Mononuclear cell (primary cell): ENCODE results near the gene LACTBL1. TPM values are rescaled to one million over a fixed set of nuclear protein-coding genes. Genes with fewer than 3 reads are reported as not detected.
"Not testable (repeated sequence)": the region's sequence is repeated elsewhere in the genome, so short reads cannot be mapped to it uniquely, and the experiment has no call there.

Experiments
- H3K27me3 ChIP-seq: 2 replicates; pipeline ENCODE4 v1.6.0; 2011; ENCODE audit warnings: low read length, control low read depth; ENCODE audit not compliant: insufficient read depth
- H3K4me1 ChIP-seq: 2 replicates; pipeline ENCODE4 v1.5.1; 2011; ENCODE audit warnings: mild to moderate bottlenecking, low read length, control low read depth; ENCODE audit not compliant: insufficient read depth
- H3K4me3 ChIP-seq: 2 replicates; pipeline ENCODE4 v1.5.1; 2011; ENCODE audit warnings: mild to moderate bottlenecking, low read length, moderate library complexity
- H3K9me3 ChIP-seq: 2 replicates; pipeline ENCODE4 v1.5.1; 2011; ENCODE audit warnings: low read depth, mild to moderate bottlenecking, control low read depth, low read length
- total RNA-seq: library from RNA; depleted of rRNA; stranded (reverse); fragments of >200 nt; gene quantifications from one replicate; pipeline ENCODE4 v1.2.3, GENCODE V29; 2012

The LACTBL1 gene
- total RNA-seq, 1 donor, result not detected

DNA sequence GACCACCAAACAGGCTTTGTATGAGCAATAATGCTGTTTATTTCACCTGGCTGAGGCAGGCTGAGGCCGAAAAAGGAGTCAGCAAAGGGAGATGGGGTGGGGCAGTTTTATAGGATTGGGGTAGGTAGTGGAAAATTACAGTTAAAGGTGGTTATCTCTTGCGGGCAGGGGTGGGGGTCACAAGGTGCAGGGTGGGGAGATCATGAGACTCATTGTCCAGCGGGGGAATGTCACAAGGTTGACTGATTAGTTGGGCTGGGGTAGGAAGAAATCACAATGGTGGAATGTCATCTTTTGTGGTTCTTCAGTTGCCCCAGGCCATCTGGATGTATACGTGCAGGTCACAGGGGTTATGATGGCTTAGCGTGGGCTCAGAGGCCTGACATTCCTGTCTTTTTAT, 24.9 kb upstream of the LACTBL1 start:
- H3K4me1 ChIP-seq, H3K9me3 ChIP-seq, H3K27me3 ChIP-seq, H3K4me3 ChIP-seq: not testable (repeated sequence)

DNA sequence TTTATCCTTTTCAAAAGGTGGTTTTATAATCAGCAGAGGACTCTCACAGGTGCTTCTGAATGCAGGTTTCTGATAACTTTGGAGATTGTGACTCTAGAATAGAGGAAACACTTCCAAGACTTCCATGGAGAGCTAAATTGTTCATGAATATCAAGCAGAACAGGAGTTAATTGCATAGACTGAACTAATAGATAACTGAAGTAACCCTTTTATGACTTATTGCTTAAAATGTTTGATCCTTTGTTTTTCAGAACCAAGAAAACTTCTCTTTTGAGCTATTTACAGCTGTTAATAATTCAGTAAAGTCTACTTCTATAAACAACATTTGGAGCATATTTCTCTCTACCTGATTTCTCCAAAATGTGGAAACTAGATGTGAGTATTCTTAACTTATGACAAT, 23.1 kb upstream of the LACTBL1 start:
- no peaks in the 10 kb centered on the region for H3K9me3 ChIP-seq
- H3K27me3 ChIP-seq, result no peaks in the 10 kb centered on the region
- no peak overlapping the region for H3K4me3 ChIP-seq
- no peaks in the 10 kb centered on the region for H3K4me1 ChIP-seq

DNA sequence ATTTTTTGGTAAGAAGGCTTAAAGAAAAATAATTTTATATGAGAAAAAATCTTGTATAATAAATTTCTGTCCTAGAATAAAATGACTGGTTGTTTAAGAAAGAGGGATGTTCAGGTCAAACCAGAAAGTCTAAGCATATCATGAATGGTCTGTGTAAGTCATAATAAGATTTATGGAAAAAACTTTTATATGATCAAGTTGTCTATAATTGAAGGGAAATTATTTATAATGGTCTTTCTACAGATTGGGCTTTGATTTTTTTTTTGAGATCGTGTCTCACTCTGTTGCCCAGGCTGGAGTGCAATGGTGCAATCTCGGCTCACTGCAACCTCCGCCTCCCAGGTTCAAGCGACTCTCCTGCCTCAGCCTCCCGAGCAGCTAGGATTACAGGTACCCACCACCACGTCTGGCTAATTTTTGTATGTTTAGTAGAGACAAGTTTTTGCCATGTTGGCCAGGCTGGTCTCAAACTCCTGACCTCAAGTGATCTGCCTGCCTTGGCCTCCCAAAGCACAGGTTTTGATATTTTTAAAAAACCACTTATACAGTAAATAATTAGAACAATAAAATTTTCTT, 20.6 kb upstream of the LACTBL1 start:
- not testable (repeated sequence) for H3K4me1 ChIP-seq, H3K9me3 ChIP-seq, H3K4me3 ChIP-seq, H3K27me3 ChIP-seq

DNA sequence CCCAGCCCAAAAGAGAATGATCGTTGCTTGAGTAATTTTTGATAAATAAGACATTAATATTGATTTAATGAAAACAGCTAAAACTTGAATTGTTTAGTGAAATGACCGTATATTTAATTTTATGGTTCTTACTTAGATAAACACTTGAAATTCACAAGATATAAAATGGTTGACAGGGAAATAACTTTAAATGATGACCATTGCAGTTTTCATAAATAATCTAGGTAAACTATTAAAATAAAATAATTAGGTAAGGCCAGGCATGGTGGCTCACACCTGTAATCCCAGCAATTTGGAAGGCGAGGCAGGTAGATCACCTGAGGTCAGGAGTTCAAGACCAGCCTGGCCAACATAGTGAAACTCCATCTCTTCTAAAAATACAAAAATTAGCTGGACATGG, 19.7 kb upstream of the LACTBL1 start:
- H3K27me3 ChIP-seq, H3K4me3 ChIP-seq, H3K4me1 ChIP-seq, H3K9me3 ChIP-seq: not testable (repeated sequence)

DNA sequence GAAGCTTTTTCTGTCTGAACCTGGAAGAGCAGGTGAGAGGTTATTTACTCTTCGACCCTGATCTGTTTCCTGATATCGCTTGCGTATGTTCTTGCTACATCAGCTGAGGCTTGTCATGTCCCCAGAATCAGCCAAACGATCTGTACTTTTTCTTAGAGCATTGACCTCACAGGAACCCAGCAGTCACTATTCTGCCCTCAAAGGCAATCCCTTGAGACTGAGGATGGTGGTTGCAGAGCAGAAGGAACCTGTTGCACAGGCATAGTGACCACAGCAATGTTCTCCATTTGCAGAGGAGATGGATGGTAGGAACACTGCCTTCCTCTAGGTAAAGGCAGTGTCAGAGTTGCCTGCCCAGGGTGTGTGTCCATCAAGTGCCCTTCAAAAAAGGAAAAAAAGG, 11.3 kb upstream of the LACTBL1 start:
- no peaks in the 10 kb centered on the region for H3K9me3 ChIP-seq
- no peaks in the 10 kb centered on the region for H3K27me3 ChIP-seq
- H3K4me3 ChIP-seq, result no peak overlapping the region
- no peaks in the 10 kb centered on the region for H3K4me1 ChIP-seq

DNA sequence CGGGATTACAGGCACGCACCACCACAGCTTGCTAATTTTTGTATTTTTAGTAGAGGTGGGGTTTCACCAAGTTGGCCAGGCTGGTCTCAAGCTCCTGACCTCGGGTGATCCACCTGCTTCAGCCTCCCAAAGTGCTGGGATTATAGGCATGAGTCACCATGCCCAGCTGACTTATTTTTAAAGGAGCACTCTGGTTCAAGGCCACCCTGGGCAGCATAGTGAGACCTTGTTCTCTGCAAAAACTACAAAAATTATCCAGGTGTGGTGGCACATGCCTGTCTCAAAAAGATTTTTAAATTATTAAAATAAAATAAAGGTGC, 7.8 kb upstream of the LACTBL1 start:
- not testable (repeated sequence) for H3K4me1 ChIP-seq, H3K27me3 ChIP-seq, H3K4me3 ChIP-seq, H3K9me3 ChIP-seq

DNA sequence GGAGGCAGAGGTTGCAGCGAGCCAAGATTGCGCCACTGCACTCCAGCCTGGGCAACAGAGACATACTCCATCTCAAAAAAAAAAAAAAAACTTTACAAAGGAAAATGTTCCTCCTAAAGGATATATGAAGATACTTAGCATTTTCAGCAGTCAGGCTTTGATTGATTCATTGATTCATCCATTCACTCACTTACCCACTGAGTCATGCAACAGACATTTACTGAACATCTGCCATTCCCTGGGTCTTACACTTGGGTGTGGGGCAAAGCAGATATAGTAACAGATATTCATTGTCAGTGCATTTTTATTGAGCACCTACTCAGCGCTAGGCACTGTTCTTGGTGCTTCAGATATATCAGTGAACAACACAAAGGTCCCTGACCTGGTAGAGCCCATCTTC, 5.6 kb upstream of the LACTBL1 start:
- Histone ChIP-seq H3K9me3 (no peaks in the 10 kb centered on the region), H3K27me3 (no peaks in the 10 kb centered on the region), H3K4me1 (no peaks in the 10 kb centered on the region), H3K4me3 (no peak overlapping the region)

DNA sequence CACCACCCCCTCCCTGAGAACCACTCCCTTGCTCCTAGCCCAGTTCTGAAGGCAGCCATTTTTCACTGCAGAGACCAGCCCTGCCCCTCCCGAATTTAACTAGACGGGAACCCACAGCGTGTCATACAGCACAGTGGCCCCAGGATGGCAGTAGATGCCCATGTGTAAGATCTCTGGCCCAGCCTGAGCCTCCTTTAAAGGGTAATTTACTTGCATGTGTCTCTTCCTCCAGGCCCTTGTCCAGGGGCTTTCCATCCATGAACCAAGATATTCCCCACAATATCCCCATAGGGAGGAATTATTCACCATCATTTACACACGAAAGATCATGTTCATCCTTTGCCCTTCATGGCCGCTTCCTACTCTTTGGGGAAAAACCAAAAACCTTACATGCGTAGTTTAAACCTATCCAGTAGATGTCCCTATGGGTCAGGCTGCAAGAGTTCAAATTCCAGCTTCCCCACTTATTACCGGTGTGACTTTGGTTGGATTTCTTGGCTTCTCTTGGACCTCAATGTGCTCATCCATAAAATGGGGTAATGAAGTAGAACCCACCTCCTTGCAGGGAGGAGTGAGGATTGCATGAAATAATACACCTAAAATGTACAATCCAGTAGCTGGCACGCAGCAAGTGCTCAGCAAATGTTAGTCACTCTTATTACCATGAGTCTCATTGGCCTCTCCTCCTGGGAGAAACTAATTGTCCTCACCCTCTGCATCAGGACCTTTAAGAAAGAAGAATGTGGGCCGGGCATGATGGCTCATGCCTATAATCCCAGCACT, 4.0 kb upstream of the LACTBL1 start:
- no peak overlapping the region for H3K4me3 ChIP-seq
- H3K4me1 ChIP-seq, result no peaks in the 10 kb centered on the region
- peaks cover 4% of the 10 kb centered on the region for H3K27me3 ChIP-seq
- H3K9me3 ChIP-seq, result no peaks in the 10 kb centered on the region

DNA sequence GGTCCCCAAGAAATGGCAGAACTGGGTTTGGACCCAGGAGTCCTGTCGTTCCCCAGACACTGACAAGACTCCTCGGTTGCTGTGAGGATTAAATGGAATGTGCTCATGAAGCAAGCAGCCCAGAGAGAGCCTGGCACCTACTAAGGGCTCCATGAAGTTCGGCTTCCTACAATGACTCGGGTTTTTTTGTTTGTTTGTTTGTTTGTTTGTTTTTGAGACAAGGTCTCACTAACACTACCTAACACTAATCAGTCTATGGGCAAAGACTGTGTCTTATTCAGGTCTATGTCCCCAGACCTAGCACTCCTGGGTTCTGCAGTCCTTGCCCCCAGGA, 3.4 kb upstream of the LACTBL1 start:
- Histone ChIP-seq H3K27me3 (peaks cover 4% of the 10 kb centered on the region), H3K9me3 (no peaks in the 10 kb centered on the region), H3K4me3 (no peak overlapping the region), H3K4me1 (no peaks in the 10 kb centered on the region)

DNA sequence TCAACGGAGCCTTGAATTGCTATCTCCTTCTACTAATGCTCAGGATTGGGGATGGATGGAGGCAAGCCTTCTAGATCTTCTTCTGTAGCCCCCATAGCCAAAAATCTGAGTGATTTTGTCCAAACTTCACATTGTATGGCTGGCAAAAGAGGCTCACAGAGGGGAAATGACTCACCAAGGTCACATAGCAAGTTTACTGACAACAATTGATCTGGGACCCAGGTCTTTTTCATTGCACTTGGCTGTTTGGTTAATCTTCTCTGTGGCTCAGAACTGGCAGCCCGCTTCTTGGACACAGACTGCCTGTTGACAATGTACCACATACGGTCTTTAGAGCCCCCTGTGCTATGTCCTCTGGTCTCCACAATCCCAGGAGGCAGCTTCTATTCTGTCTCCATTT, 3.0 kb upstream of the LACTBL1 start:
- Histone ChIP-seq H3K4me3 (no peak overlapping the region), H3K9me3 (no peaks in the 10 kb centered on the region), H3K4me1 (no peaks in the 10 kb centered on the region), H3K27me3 (peaks cover 7% of the 10 kb centered on the region)

DNA sequence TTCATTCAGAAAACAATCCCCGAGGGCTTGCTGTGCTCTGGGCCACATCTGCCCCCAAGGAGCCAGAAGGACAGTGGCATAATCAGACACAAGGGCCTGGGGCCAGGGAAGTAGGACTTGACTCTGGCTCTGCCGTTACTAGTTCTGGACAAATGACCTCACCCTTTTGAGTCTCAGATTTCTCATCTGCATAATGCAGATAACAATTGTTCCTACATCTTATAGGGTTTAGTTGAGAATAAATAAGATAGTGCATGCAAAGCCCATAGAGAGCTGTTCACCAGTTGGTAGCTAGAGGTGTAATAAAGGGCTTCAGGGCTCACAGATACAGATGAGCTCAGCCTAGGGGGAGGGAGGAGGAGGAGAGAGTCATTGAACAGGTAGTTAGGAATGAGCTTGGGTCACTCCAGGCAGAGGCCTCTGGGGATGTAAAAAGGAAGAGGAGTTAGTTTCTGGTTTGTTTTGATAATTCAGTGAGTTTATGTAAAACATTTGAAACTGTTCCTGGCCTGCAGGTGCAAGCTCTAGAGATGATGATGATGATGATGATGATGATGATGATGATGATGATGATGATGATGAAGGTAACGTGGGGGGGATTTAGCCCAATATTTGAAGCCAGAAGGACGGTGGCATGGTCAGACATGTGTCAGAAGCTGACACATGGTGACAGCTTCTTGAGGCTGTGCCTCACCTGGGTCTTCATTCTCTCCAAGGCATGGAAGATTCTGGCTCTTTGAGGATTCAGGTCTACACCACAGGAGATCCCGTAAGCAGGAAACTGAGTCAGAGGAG, 858 bp downstream of the LACTBL1 start:
- Histone ChIP-seq H3K4me1 (no peaks in the 10 kb centered on the region), H3K27me3 (peaks cover 33% of the 10 kb centered on the region), H3K4me3 (no peak overlapping the region), H3K9me3 (no peaks in the 10 kb centered on the region)

DNA sequence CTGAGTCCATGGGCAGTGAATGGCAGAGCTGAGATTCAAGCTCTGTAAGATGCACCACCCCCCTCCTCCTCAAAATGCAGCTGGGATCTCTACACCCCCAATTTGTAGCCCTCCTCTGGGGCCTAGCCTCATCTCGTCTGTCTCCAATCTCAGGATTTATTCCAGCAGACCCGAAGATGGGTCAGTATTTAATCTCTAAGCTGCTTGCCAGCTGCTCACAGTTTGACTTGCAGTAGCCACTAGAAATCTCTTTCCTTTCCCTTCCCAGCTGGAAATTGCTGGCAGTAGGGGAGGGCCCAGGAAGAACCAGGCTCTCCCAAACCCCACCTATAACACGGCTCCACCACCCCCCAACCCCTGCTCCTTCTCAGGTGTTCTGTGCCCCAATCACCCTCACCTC, 1.5 kb downstream of the LACTBL1 start:
- H3K27me3 ChIP-seq, result peaks cover 33% of the 10 kb centered on the region
- no peaks in the 10 kb centered on the region for H3K4me1 ChIP-seq
- no peaks in the 10 kb centered on the region for H3K9me3 ChIP-seq
- no peak overlapping the region for H3K4me3 ChIP-seq

DNA sequence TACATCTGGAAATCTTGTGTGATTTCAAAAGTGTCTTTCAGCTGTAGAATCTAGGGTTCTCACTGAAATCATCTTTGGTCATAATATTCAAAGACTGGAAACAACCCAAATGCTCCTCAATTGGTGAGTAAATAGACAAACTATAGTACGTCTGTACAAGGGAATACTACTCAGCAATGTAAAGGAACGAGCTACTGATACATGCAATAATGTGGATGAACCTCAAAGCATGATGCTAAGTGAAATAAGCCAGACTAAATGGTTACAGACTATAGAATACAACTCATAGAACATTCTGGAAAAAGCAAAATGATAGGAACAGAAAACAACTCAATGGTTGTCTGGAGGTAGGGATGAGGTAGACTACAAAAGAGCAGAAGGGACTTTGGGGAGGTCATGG, 2.6 kb downstream of the LACTBL1 start:
- Histone ChIP-seq H3K27me3 (peaks cover 33% of the 10 kb centered on the region), H3K9me3 (no peaks in the 10 kb centered on the region)

DNA sequence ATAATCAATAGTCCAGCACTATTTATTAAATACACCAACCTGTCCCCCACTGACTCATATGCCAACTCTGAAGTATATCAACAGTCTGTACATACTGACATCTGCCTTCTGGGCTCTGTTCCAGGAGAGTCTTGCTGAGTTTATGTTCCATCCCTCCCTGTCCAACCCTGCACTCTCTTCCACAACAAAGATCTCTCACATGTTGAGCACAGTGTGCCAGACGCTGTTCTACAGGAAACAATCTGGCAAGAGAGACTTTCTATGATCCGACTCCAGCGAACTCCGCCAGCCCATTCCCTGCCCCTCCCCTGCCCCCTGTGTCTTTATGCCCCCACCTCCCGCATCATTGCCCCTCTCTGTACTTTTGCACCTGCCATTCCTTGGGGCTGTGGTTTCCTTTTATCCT, 3.4 kb downstream of the LACTBL1 start:
- Histone ChIP-seq H3K4me3 (no peak overlapping the region), H3K9me3 (no peaks in the 10 kb centered on the region), H3K4me1 (no peaks in the 10 kb centered on the region), H3K27me3 (peaks cover 33% of the 10 kb centered on the region)

More for the DNA sequence above, 2.6 kb downstream of the LACTBL1 start:
- Histone ChIP-seq H3K4me1 (no peaks in the 10 kb centered on the region), H3K4me3 (no peak overlapping the region)

DNA sequence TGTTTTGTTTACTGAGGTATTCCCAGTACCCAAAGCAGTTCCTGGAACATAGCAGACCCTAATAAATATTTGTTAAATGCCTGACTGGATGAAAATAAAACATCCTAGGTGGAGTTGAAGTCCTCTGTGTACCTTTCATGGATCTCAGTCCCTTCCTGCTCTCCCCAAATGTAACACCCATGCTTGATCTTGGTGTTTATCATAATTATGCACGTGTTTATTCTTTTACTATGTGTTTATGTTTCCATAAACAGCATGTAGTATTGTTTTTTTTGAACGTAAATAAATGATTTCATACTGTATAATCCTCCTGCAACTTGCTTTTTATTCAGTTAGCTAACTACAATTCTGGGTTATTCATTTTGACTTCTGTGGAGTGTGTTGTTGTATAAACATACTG, 4.8 kb downstream of the LACTBL1 start:
- Histone ChIP-seq H3K9me3 (no peaks in the 10 kb centered on the region), H3K4me1 (no peaks in the 10 kb centered on the region), H3K27me3 (peaks cover 33% of the 10 kb centered on the region), H3K4me3 (no peak overlapping the region)

DNA sequence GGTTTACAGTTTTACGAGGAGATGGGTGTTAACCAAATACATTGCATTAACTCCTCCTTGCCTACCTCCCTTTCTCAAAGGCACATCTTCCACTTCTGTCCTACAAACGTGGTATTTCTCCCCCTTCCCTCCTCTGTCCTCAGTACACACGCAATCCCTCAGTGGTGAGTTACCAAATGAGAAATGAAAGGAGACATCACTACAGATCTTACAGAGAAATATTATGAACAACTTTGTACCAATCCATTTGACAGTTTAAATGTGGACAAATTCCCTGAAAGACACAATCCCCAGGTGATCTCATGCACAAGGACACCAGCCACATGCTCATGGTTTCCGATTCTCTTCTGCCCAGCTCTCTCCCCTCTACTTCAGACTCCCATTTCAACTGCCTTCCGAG, 6.4 kb downstream of the LACTBL1 start:
- H3K27me3 ChIP-seq, result peaks cover 29% of the 10 kb centered on the region
- no peaks in the 10 kb centered on the region for H3K4me1 ChIP-seq
- no peaks in the 10 kb centered on the region for H3K9me3 ChIP-seq
- no peak overlapping the region for H3K4me3 ChIP-seq
